OCI-LY1 (cell line): Measurements from ENCODE around the gene ADARB2.

Experiments
- EZH2 ChIP-seq: fragments of 200-600 bp; sonication (generic), shearing (Covaris generic); IDR thresholded peaks from 2 replicates; pipeline ENCODE4 v1.8.0; 2017; ENCODE audit warnings: borderline replicate concordance, mixed run types, mild to moderate bottlenecking, antibody characterized with exemption, low read length, moderate library complexity, mixed read lengths
- TF ChIP-seq, protein P1 (sequence below): fragments of 200-600 bp; sonication (generic), shearing (Covaris generic); IDR thresholded peaks from 2 replicates; pipeline ENCODE4 v1.5.1; 2017; ENCODE audit warnings: mild to moderate bottlenecking, antibody characterized with exemption, low read length, moderate library complexity, mixed read lengths

DNA sequence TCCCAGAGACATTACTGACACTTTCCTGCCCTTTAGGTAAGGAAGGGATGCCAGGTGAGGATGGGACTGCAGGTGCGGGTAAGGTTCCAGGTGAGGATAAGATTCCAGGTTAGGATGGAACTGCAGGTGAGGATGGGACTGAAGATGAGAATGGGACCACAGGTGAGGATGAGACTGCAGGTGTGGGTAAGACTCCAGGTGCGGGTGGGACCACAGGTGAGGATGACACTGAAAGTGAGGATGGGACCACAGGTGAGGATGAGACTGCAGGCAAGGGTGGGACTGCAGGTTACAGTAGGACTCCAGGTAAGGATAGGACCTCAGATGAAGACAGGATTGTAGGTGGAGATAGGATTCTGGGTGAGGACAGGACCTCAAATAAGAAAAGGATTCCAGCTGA is 358.9 kb downstream of the ADARB2 start:
- TF ChIP-seq, protein P1, sequence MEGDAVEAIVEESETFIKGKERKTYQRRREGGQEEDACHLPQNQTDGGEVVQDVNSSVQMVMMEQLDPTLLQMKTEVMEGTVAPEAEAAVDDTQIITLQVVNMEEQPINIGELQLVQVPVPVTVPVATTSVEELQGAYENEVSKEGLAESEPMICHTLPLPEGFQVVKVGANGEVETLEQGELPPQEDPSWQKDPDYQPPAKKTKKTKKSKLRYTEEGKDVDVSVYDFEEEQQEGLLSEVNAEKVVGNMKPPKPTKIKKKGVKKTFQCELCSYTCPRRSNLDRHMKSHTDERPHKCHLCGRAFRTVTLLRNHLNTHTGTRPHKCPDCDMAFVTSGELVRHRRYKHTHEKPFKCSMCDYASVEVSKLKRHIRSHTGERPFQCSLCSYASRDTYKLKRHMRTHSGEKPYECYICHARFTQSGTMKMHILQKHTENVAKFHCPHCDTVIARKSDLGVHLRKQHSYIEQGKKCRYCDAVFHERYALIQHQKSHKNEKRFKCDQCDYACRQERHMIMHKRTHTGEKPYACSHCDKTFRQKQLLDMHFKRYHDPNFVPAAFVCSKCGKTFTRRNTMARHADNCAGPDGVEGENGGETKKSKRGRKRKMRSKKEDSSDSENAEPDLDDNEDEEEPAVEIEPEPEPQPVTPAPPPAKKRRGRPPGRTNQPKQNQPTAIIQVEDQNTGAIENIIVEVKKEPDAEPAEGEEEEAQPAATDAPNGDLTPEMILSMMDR = no peak
- no peak for TF ChIP-seq EZH2
